SK-N-SH (cell line): ENCODE measurements around the gene ZFHX3. TPM values are rescaled to one million over a fixed set of nuclear protein-coding genes. Genes with fewer than 3 reads are reported as not detected.

Experiments used
- CTCF ChIA-PET: fragments of 300-600, 350-600 bp; formaldehyde crosslinking; extraction: SDS; loops from one replicate; lab custom pipeline; 2021; lab: Yijun Ruan, JAX
- POLR2A ChIA-PET: fragments of 350-600 bp; sonication (Branson Sonifier 250); formaldehyde crosslinking; extraction: SDS; loops from one replicate; lab custom pipeline; 2020; ENCODE audit warnings: antibody characterized with exemption, inconsistent platforms; lab: Yijun Ruan, JAX
- DNase-seq: peaks from one replicate; pipeline ENCODE4 v3.0.0; 2012
- H2AFZ ChIP-seq: fragments of 200-600 bp; sonication (generic); 2 replicates; pipeline ENCODE4 v1.8.1; 2016; ENCODE audit warnings: antibody characterized with exemption, mild to moderate bottlenecking, low read depth
- H3F3A ChIP-seq: fragments of 200-600 bp; sonication (generic); replicated peaks from 2 replicates; pipeline ENCODE3; 2016; ENCODE audit warnings: antibody characterized with exemption, mild to moderate bottlenecking; ENCODE audit not compliant: insufficient read depth
- H3K27ac ChIP-seq, 2 experiments: fragments of 200-500 bp in 1 of 2; fragments of 200-600 bp in 1 of 2; sonication (Bioruptor generic) in 1 of 2; sonication (generic), shearing (Covaris generic) in 1 of 2; 2 replicates each; pipeline versions ENCODE4 v1.5.1 to v1.6.1; 2014 to 2016; ENCODE audit warnings: low read depth in 2 of 2, inconsistent platforms in 1 of 2, low read length in 1 of 2, mild to moderate bottlenecking in 1 of 2, mixed read lengths in 1 of 2
- H3K27me3 ChIP-seq: fragments of 200-600 bp; sonication (generic), shearing (Covaris generic); 2 replicates; pipeline ENCODE4 v1.6.1; 2016; ENCODE audit warnings: mixed run types; ENCODE audit not compliant: insufficient read depth
- H3K36me3 ChIP-seq, 2 experiments: fragments of 200-500 bp in 1 of 2; fragments of 200-600 bp in 1 of 2; sonication (Bioruptor generic) in 1 of 2; sonication (generic) in 1 of 2; replicated peaks in 1 of 2; 2 replicates each; pipeline versions ENCODE3 to v1.5.1; 2014 to 2016; ENCODE audit warnings: low read length in 1 of 2, mild to moderate bottlenecking in 1 of 2; ENCODE audit not compliant: insufficient read depth in 2 of 2, control insufficient read depth in 1 of 2
- H3K4me1 ChIP-seq, 2 experiments: fragments of 200-500 bp in 1 of 2; fragments of 200-600 bp in 1 of 2; sonication (Bioruptor generic) in 1 of 2; sonication (generic), shearing (Covaris generic) in 1 of 2; 2 replicates each; pipeline versions ENCODE4 v1.5.1 to v1.6.1; 2014 to 2016; ENCODE audit warnings: low read depth in 1 of 2, low read length in 1 of 2, mixed run types in 1 of 2; ENCODE audit not compliant: insufficient read depth in 2 of 2, control insufficient read depth in 1 of 2
- H3K4me2 ChIP-seq: fragments of 200-600 bp; sonication (generic), shearing (Covaris generic); 2 replicates; pipeline ENCODE4 v1.6.1; 2017; ENCODE audit warnings: mixed run types
- H3K4me3 ChIP-seq, 2 experiments: fragments of 200-500 bp in 1 of 2; fragments of 200-600 bp in 1 of 2; sonication (Bioruptor generic) in 1 of 2; sonication (generic), shearing (Covaris generic) in 1 of 2; 2 replicates each; pipeline versions ENCODE4 v1.5.1 to v1.8.1; 2014 to 2016; ENCODE audit warnings: low read depth in 2 of 2, inconsistent platforms in 1 of 2, low read length in 1 of 2, mild to moderate bottlenecking in 1 of 2, mixed read lengths in 1 of 2, moderate library complexity in 1 of 2
- H3K79me2 ChIP-seq: fragments of 200-600 bp; sonication (generic); 2 replicates; pipeline ENCODE4 v1.8.1; 2017; ENCODE audit warnings: mild to moderate bottlenecking; ENCODE audit not compliant: insufficient read depth
- H3K9ac ChIP-seq: fragments of 200-600 bp; sonication (generic); 2 replicates; pipeline ENCODE4 v1.6.1; 2017; ENCODE audit warnings: mixed run types
- H3K9me2 ChIP-seq: fragments of 200-600 bp; sonication (generic); 2 replicates; pipeline ENCODE4 v1.6.1; 2017; ENCODE audit warnings: mixed run types
- H3K9me3 ChIP-seq: fragments of 200-600 bp; sonication (generic); 2 replicates; pipeline ENCODE4 v1.6.1; 2017; ENCODE audit warnings: mixed run types, mild to moderate bottlenecking, moderate library complexity
- H4K20me1 ChIP-seq: fragments of 200-600 bp; sonication (generic); 2 replicates; pipeline ENCODE4 v1.6.1; 2017; ENCODE audit warnings: mild to moderate bottlenecking, mixed run types; ENCODE audit not compliant: insufficient read depth
- EP300 ChIP-seq, 2 experiments: IDR thresholded peaks; 2 replicates each; pipeline versions ENCODE4 v1.4.0 to v1.6.1; 2012; ENCODE audit warnings: borderline replicate concordance in 1 of 2, low read depth in 1 of 2, low read length in 1 of 2
- FOSL2 ChIP-seq: IDR thresholded peaks from 2 replicates; pipeline ENCODE4 v1.4.0; 2012; ENCODE audit warnings: low read depth, mild to moderate bottlenecking, moderate library complexity, borderline replicate concordance
- FOXM1 ChIP-seq: IDR thresholded peaks from 2 replicates; pipeline ENCODE4 v1.4.0; 2012; ENCODE audit warnings: low read depth, mild to moderate bottlenecking
- GABPA ChIP-seq: IDR thresholded peaks from 2 replicates; pipeline ENCODE4 v1.4.0; 2012; ENCODE audit warnings: low read depth, mild to moderate bottlenecking
- NRF1 ChIP-seq: IDR thresholded peaks from 2 replicates; pipeline ENCODE4 v1.6.1; 2012; ENCODE audit warnings: low read depth, mild to moderate bottlenecking, low read length
- POLR2AphosphoS5 ChIP-seq: IDR thresholded peaks from 2 replicates; pipeline ENCODE4 v1.6.1; 2012; ENCODE audit warnings: low read depth, low read length
- RCOR1 ChIP-seq: fragments of 150-350 bp; IDR thresholded peaks from 2 replicates; pipeline ENCODE4 v1.6.1; 2017; ENCODE audit warnings: antibody characterized with exemption, low read length
- RFX5 ChIP-seq: IDR thresholded peaks from 2 replicates; pipeline ENCODE4 v1.6.1; 2012; ENCODE audit warnings: mild to moderate bottlenecking, improper control_type of control experiment, low read length
- RXRA ChIP-seq: IDR thresholded peaks from 2 replicates; pipeline ENCODE4 v1.4.0; 2012; ENCODE audit warnings: low read depth, mild to moderate bottlenecking, borderline replicate concordance
- SMC3 ChIP-seq: IDR thresholded peaks from 2 replicates; pipeline ENCODE4 v1.6.1; 2012; ENCODE audit warnings: low read depth, low read length, improper control_type of control experiment
- TEAD4 ChIP-seq: IDR thresholded peaks from 2 replicates; pipeline ENCODE4 v1.4.0; 2012; ENCODE audit warnings: mild to moderate bottlenecking, borderline replicate concordance; ENCODE audit not compliant: insufficient read depth
- YY1 ChIP-seq: IDR thresholded peaks from 2 replicates; pipeline ENCODE4 v1.4.0; 2012; ENCODE audit warnings: low read depth, mild to moderate bottlenecking
- WGBS: methylation state at CpG from one replicate; pipeline ENCODE4 v1.1.6; 2017; ENCODE audit warnings: low lambda C conversion rate; 5-methylcytosine and 5-hydroxymethylcytosine counted together
- polyA plus RNA-seq, 3 experiments: library from polyadenylated mRNA; depleted of rRNA; stranded (reverse); fragments of >200 nt; gene quantifications; 2 replicates each; pipeline ENCODE4 v1.2.3, GENCODE V29; 2012
- TF ChIP-seq, protein P1 (sequence below): IDR thresholded peaks from 2 replicates; pipeline ENCODE4 v1.4.0; 2012; ENCODE audit warnings: low read depth, borderline replicate concordance
- TF ChIP-seq, protein P2 (sequence below): fragments of 150-350 bp; IDR thresholded peaks from 2 replicates; pipeline ENCODE4 v1.6.1; 2017; ENCODE audit warnings: antibody characterized with exemption, low read length, low read depth, borderline replicate concordance
- TF ChIP-seq, protein P3 (sequence below): IDR thresholded peaks from 2 replicates; pipeline ENCODE4 v1.6.1; 2012; ENCODE audit warnings: mild to moderate bottlenecking, low read depth, low read length, moderate library complexity

ZFHX3 gene
- polyA plus RNA-seq, 1 of the 3 experiments (the other 2 are of a cell fraction), result 2.0 TPM

DNA sequence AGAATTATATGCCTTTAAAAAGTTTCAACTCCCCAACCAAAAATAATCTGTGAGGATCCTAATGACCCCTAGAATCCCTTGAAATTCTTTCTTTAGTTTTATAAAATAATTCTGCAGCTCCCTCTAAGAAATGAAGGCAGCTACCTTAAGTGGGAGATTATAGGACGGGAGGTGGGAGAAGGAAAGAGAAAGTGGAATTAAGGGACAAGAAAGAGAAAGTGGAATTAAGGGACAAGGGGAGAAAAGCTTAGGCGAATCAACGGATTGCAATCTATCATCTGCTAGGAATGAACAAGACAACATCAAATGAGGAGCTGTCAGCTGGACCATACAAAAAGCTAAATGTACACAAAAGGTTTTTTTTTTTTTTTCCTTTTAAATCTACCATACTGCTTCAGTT, 262.0 kb downstream of the ZFHX3 start:
- POLR2A ChIA-PET, result interaction anchor here (0.6 kb wide), 1 partner anchor 9 kb away, joined by 4 read pairs; no protein-coding TSS in a partner anchor
- H3K9ac ChIP-seq, result no peak overlapping the region
- CTCF ChIA-PET, result interaction anchor here (1.0 to 1.6 kb wide), 3 partner anchors 8 to 135 kb away, joined by 4 to 5 read pairs (median 5); no protein-coding TSS in a partner anchor

More for the DNA sequence above, 262.0 kb downstream of the ZFHX3 start:
- Histone ChIP-seq H3K9me3 (no peaks in the 10 kb centered on the region), H3K79me2 (no peaks in the 10 kb centered on the region), H3K36me3 (peaks cover 25 to 40% of the 10 kb centered on the region in 2 experiments), H2AFZ (no peak overlapping the region), H3K27me3 (no peaks in the 10 kb centered on the region)
- no peak for TF ChIP-seq POLR2AphosphoS5
- TF ChIP-seq FOXM1, result no peak
- no peak for TF ChIP-seq SMC3
- TF ChIP-seq RCOR1, result no peak
- TF ChIP-seq YY1, result no peak
- TF ChIP-seq, protein P1, sequence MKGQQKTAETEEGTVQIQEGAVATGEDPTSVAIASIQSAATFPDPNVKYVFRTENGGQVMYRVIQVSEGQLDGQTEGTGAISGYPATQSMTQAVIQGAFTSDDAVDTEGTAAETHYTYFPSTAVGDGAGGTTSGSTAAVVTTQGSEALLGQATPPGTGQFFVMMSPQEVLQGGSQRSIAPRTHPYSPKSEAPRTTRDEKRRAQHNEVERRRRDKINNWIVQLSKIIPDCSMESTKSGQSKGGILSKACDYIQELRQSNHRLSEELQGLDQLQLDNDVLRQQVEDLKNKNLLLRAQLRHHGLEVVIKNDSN, result no peak
- TF ChIP-seq, protein P2, sequence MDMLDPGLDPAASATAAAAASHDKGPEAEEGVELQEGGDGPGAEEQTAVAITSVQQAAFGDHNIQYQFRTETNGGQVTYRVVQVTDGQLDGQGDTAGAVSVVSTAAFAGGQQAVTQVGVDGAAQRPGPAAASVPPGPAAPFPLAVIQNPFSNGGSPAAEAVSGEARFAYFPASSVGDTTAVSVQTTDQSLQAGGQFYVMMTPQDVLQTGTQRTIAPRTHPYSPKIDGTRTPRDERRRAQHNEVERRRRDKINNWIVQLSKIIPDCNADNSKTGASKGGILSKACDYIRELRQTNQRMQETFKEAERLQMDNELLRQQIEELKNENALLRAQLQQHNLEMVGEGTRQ, result no peak
- no peak for TF ChIP-seq GABPA
- TF ChIP-seq RFX5, result no peak
- no peak for TF ChIP-seq EP300 (IDR thresholded peaks at IDR 0.05; ENCODE audit: borderline replicate concordance in 1 of 2, low read depth in 1 of 2, low read length in 1 of 2)
- no peak for TF ChIP-seq NRF1
- no peak for TF ChIP-seq TEAD4
- no peak for TF ChIP-seq RXRA
- TF ChIP-seq FOSL2, result no peak
- TF ChIP-seq, protein P3, sequence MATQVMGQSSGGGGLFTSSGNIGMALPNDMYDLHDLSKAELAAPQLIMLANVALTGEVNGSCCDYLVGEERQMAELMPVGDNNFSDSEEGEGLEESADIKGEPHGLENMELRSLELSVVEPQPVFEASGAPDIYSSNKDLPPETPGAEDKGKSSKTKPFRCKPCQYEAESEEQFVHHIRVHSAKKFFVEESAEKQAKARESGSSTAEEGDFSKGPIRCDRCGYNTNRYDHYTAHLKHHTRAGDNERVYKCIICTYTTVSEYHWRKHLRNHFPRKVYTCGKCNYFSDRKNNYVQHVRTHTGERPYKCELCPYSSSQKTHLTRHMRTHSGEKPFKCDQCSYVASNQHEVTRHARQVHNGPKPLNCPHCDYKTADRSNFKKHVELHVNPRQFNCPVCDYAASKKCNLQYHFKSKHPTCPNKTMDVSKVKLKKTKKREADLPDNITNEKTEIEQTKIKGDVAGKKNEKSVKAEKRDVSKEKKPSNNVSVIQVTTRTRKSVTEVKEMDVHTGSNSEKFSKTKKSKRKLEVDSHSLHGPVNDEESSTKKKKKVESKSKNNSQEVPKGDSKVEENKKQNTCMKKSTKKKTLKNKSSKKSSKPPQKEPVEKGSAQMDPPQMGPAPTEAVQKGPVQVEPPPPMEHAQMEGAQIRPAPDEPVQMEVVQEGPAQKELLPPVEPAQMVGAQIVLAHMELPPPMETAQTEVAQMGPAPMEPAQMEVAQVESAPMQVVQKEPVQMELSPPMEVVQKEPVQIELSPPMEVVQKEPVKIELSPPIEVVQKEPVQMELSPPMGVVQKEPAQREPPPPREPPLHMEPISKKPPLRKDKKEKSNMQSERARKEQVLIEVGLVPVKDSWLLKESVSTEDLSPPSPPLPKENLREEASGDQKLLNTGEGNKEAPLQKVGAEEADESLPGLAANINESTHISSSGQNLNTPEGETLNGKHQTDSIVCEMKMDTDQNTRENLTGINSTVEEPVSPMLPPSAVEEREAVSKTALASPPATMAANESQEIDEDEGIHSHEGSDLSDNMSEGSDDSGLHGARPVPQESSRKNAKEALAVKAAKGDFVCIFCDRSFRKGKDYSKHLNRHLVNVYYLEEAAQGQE, result no peak
- TF ChIP-seq, all 33 proteins: peak for 0
- Histone ChIP-seq H4K20me1 (no peaks in the 10 kb centered on the region), H3K9me2 (no peaks in the 10 kb centered on the region), H3K4me2 (no peak overlapping the region), H3K4me1 (peaks cover 0 to 6% of the 10 kb centered on the region in 2 experiments; a peak in 1 of 4 replicates), H3K27ac (no peak overlapping the region), H3K4me3 (no peak overlapping the region), H3F3A (no peaks in the 10 kb centered on the region)
- DNase-seq, result no peak
- 87% methylated on average over 3 of the region's 3 CpGs for WGBS
